Ascending aorta (tissue), 2 donors: ENCODE measurements around the gene LNPK. TPM values are rescaled to one million over a fixed set of nuclear protein-coding genes. Genes with fewer than 3 reads are reported as not detected.
"Not testable (repeated sequence)": the region's sequence is repeated elsewhere in the genome, so short reads cannot be mapped to it uniquely, and the experiment has no call there.

Experiments
- DNase-seq, 2 donors: peaks; one replicate each; pipeline ENCODE4 v3.0.0-alpha.2; 2019; ENCODE audit warnings: low spot score in 2 of 2
- H3K27ac ChIP-seq, 2 donors: fragments of 200-600 bp; sonication (generic); one replicate each; pipeline ENCODE4 v1.5.1; 2016 to 2017; ENCODE audit warnings: mild to moderate bottlenecking in 1 of 2
- H3K27me3 ChIP-seq: fragments of 200-600 bp; sonication (generic); one replicate; pipeline ENCODE4 v1.5.1; 2017
- H3K36me3 ChIP-seq, 2 donors: fragments of 200-600 bp; sonication (generic); one replicate each; pipeline ENCODE4 v1.5.1; 2016
- H3K4me1 ChIP-seq, 2 donors: fragments of 200-600 bp; sonication (generic); one replicate each; pipeline ENCODE4 v1.5.1; 2016 to 2017; ENCODE audit warnings: mild to moderate bottlenecking in 1 of 2
- H3K4me3 ChIP-seq, 2 donors: fragments of 200-600 bp; sonication (generic); one replicate each; pipeline ENCODE4 v1.5.1; 2016 to 2017; ENCODE audit warnings: mild to moderate bottlenecking in 1 of 2
- H3K9me3 ChIP-seq, 2 donors: fragments of 200-600 bp; sonication (generic); one replicate each; pipeline ENCODE4 v1.5.1; 2016
- intact Hi-C: fragments of 100-400 bp; cut with DNase I; formaldehyde crosslinking; loops from one replicate; pipeline ENCODE4 v1.15.1; 2023
- total RNA-seq: library from RNA; depleted of rRNA; stranded (reverse); fragments of >200 nt; gene quantifications from one replicate; pipeline ENCODE4 v1.1.0, GENCODE V29; 2016
- TF ChIP-seq, protein P1 (sequence below), 3 experiments: fragments of 200-600 bp in 2 of 3; fragments of 450-650 bp in 1 of 3; sonication (generic) in 2 of 3; IDR thresholded peaks; one replicate each; pipeline ENCODE4 v1.5.1; 2016 to 2019; ENCODE audit warnings: antibody characterized with exemption in 3 of 3, mild to moderate bottlenecking in 1 of 3, moderate library complexity in 1 of 3

Gene LNPK
- total RNA-seq, 1 donor from 2014 or later = 7.1 TPM

GRCh38 chr2:175926272-175926671 is 75.8 kb downstream of the LNPK start:
- TF ChIP-seq, protein P1, sequence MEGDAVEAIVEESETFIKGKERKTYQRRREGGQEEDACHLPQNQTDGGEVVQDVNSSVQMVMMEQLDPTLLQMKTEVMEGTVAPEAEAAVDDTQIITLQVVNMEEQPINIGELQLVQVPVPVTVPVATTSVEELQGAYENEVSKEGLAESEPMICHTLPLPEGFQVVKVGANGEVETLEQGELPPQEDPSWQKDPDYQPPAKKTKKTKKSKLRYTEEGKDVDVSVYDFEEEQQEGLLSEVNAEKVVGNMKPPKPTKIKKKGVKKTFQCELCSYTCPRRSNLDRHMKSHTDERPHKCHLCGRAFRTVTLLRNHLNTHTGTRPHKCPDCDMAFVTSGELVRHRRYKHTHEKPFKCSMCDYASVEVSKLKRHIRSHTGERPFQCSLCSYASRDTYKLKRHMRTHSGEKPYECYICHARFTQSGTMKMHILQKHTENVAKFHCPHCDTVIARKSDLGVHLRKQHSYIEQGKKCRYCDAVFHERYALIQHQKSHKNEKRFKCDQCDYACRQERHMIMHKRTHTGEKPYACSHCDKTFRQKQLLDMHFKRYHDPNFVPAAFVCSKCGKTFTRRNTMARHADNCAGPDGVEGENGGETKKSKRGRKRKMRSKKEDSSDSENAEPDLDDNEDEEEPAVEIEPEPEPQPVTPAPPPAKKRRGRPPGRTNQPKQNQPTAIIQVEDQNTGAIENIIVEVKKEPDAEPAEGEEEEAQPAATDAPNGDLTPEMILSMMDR (IDR thresholded peaks at IDR 0.05) = no peak
- Histone ChIP-seq H3K27me3 (no peaks in the 10 kb centered on the region), H3K27ac (no peak overlapping the region), H3K4me3 (no peak overlapping the region), H3K9me3 (peaks cover 0 to 5% of the 10 kb centered on the region in 2 donors), H3K36me3 (peaks cover 0 to 13% of the 10 kb centered on the region in 2 donors), H3K4me1 (no peaks in the 10 kb centered on the region)
- intact Hi-C loops = no loop called here
- DNase-seq = no peak

DNA sequence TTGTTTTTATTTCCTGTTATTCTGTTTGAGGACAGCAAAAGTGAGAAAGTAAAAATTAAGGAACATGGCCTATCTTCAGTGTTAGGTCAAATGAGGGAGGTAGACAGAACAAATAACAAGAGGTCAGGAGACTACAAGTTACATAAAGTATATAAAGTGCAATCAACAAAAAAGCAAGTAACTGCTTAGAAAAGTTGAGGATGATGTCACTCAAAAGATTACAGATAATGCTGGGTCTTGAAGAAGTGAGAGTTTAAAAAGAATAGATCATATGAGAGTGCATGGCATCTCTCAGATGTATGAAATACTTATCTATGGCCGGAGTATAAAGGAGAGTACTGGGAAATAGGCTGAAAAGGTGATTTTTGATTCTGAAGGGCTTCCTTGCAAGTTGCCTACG is 79.9 kb downstream of the LNPK start:
- H3K9me3 ChIP-seq = peaks cover 0 to 5% of the 10 kb centered on the region in 2 donors
- DNase-seq = no peak
- H3K27ac ChIP-seq = no peak overlapping the region
- H3K36me3 ChIP-seq = peaks cover 0 to 13% of the 10 kb centered on the region in 2 donors
- H3K4me3 ChIP-seq = no peak overlapping the region
- H3K27me3 ChIP-seq = no peaks in the 10 kb centered on the region
- TF ChIP-seq, protein P1 (IDR thresholded peaks at IDR 0.05) = no peak
- intact Hi-C loops = no loop called here
- no peaks in the 10 kb centered on the region for H3K4me1 ChIP-seq

- Histone ChIP-seq H3K4me1 (no peaks in the 10 kb centered on the region), H3K4me3 (no peak overlapping the region), H3K9me3 (peaks cover 0 to 2% of the 10 kb centered on the region in 2 donors), H3K27me3 (no peaks in the 10 kb centered on the region), H3K36me3 (no peaks in the 10 kb centered on the region), H3K27ac (no peak overlapping the region)
- DNase-seq = no peak
- intact Hi-C loops = no loop called here
- TF ChIP-seq, protein P1 (IDR thresholded peaks at IDR 0.05) = no peak
These were observed 83.1 kb downstream of the LNPK start for GRCh38 chr2:175918935-175919334.

GRCh38 chr2:175914846-175915245 is 87.2 kb downstream of the LNPK start:
- Histone ChIP-seq H3K27me3 (no peaks in the 10 kb centered on the region), H3K36me3 (no peaks in the 10 kb centered on the region), H3K9me3 (no peaks in the 10 kb centered on the region), H3K4me1 (no peaks in the 10 kb centered on the region), H3K27ac (no peak overlapping the region), H3K4me3 (no peak overlapping the region)
- TF ChIP-seq, protein P1 (IDR thresholded peaks at IDR 0.05) = no peak
- intact Hi-C loops = no loop called here
- no peak for DNase-seq

- H3K4me1 ChIP-seq, H3K36me3 ChIP-seq, intact Hi-C loops, H3K4me3 ChIP-seq, DNase-seq, H3K9me3 ChIP-seq, H3K27me3 ChIP-seq, H3K27ac ChIP-seq: not testable (repeated sequence)
These were observed 88.0 kb downstream of the LNPK start for GRCh38 chr2:175913849-175914743.

GRCh38 chr2:175913267-175913666 is 88.8 kb downstream of the LNPK start:
- H3K4me3 ChIP-seq, H3K9me3 ChIP-seq, H3K36me3 ChIP-seq, intact Hi-C loops, H3K4me1 ChIP-seq, DNase-seq, H3K27ac ChIP-seq, H3K27me3 ChIP-seq: not testable (repeated sequence)
